ENCODE measurements around the gene NIPAL3. TPM values are rescaled to one million over a fixed set of nuclear protein-coding genes. Genes with fewer than 3 reads are reported as not detected.

Gene NIPAL3
- total RNA-seq, 6 donors from 2014 or later, result 28.2 to 71.0 (median 46.6) TPM

GRCh38 chr1:24435782-24436365 is 20.3 kb downstream of the NIPAL3 start:
- WGBS, 2 donors, result 91 to 93% methylated on average over 7 to 8 of the region's 8 CpGs
- no peak for DNase-seq
- no peaks in the 10 kb centered on the region for H3K9me3 ChIP-seq
- no peaks in the 10 kb centered on the region for H3K27me3 ChIP-seq
- no peak overlapping the region for H3K27ac ChIP-seq
- H3K4me1 ChIP-seq, result no peaks in the 10 kb centered on the region
- no peak overlapping the region for H3K4me3 ChIP-seq
- H3K36me3 ChIP-seq, result peaks cover 0 to under 1% (median 0%) of the 10 kb centered on the region in 4 donors
- no peak for ATAC-seq (ENCODE audit: low FRiP score in 2 of 2)
- TF ChIP-seq EP300 (IDR thresholded peaks at IDR 0.05) (no peak), POLR2AphosphoS5 (IDR thresholded peaks at IDR 0.05) (no peak), POLR2A (IDR thresholded peaks at IDR 0.05) (no peak)
- TF ChIP-seq, protein P1, sequence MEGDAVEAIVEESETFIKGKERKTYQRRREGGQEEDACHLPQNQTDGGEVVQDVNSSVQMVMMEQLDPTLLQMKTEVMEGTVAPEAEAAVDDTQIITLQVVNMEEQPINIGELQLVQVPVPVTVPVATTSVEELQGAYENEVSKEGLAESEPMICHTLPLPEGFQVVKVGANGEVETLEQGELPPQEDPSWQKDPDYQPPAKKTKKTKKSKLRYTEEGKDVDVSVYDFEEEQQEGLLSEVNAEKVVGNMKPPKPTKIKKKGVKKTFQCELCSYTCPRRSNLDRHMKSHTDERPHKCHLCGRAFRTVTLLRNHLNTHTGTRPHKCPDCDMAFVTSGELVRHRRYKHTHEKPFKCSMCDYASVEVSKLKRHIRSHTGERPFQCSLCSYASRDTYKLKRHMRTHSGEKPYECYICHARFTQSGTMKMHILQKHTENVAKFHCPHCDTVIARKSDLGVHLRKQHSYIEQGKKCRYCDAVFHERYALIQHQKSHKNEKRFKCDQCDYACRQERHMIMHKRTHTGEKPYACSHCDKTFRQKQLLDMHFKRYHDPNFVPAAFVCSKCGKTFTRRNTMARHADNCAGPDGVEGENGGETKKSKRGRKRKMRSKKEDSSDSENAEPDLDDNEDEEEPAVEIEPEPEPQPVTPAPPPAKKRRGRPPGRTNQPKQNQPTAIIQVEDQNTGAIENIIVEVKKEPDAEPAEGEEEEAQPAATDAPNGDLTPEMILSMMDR (IDR thresholded peaks at IDR 0.05), result no peak

- Histone ChIP-seq H3K36me3 (peaks cover 0 to 20% (median 0%) of the 10 kb centered on the region in 4 donors), H3K4me1 (peaks cover 0 to 5% (median 1%) of the 10 kb centered on the region in 4 donors), H3K27ac (no peak overlapping the region), H3K4me3 (no peak overlapping the region), H3K9me3 (no peaks in the 10 kb centered on the region), H3K27me3 (no peaks in the 10 kb centered on the region)
- 82 to 90% methylated on average over 9 of the region's 9 CpGs for WGBS, 2 donors
- DNase-seq (no peak), ATAC-seq (ENCODE audit: low FRiP score in 2 of 2) (peak in 1 of 2 donors; percentile 10)
- no peak for TF ChIP-seq EP300 (IDR thresholded peaks at IDR 0.05)
- TF ChIP-seq POLR2AphosphoS5 (IDR thresholded peaks at IDR 0.05), result no peak
- TF ChIP-seq POLR2A (IDR thresholded peaks at IDR 0.05), result no peak
- TF ChIP-seq, protein P1 (IDR thresholded peaks at IDR 0.05), result no peak
Measured at GRCh38 chr1:24437631-24438396, 22.2 kb downstream of the NIPAL3 start.

DNA sequence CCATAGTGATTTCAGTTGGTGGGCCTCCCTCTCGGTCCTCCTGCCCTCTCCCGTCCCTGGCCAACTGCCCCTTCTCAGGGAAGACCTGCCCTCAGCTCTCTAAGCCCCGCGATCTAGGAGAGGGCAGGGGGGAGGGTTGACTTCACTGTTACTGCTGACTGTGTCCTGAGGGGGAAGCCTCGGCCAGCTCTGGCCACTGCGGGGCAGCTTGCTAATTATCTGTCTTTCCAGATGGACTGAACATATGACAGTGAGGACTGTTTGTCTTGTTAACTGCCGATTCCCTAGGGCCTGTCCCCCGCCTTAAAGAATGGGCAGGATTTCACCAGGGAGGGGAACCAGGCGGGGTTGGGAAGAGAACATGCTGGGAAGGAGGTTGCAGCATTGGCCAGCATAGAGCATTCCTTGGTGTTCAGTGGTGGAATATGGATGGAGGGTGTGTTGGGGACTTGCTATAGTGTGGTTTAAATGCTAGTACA is 22.9 kb downstream of the NIPAL3 start:
- ATAC-seq (ENCODE audit: low FRiP score in 2 of 2), result peak in 1 of 2 donors; percentile 47
- no peak for TF ChIP-seq EP300 (IDR thresholded peaks at IDR 0.05)
- TF ChIP-seq, protein P1 (IDR thresholded peaks at IDR 0.05), result no peak
- no peak for TF ChIP-seq POLR2AphosphoS5 (IDR thresholded peaks at IDR 0.05)
- no peak for TF ChIP-seq POLR2A (IDR thresholded peaks at IDR 0.05)

DNA sequence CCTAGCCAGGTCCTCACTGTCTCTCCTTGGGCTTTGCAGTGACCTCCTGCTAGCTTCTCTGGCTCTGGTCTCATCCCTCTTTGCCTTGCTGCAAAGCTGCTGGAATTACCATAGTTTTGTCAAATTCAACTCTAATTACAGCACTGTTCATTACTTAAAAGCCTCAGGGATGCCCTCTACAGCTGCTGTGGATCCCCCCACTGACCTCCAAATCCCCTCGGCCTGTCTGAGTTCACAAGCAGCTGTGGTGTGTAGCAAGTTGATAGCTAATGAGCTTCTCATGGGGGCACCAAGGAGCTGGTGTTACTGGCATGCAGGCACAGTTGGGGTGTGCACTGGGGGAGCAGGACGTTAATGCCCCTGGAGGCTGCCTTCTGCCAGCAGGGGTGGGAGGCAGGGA is 24.8 kb downstream of the NIPAL3 start:
- 93 to 100% methylated on average over 1 to 2 of the region's 2 CpGs for WGBS, 2 donors
- no peak overlapping the region for H3K27ac ChIP-seq
- ATAC-seq (ENCODE audit: low FRiP score in 2 of 2), result no peak

More for the DNA sequence above, 22.9 kb downstream of the NIPAL3 start:
- DNase-seq, result no peak
- Histone ChIP-seq H3K4me1 (peaks cover 0 to 9% (median 4%) of the 10 kb centered on the region in 4 donors), H3K27ac (no peak overlapping the region), H3K36me3 (peaks cover 0 to 22% (median 0%) of the 10 kb centered on the region in 4 donors), H3K27me3 (no peaks in the 10 kb centered on the region), H3K9me3 (no peaks in the 10 kb centered on the region), H3K4me3 (no peak overlapping the region)
- 76 to 86% methylated on average over 3 to 9 of the region's 9 CpGs for WGBS, 2 donors

More for the DNA sequence above, 24.8 kb downstream of the NIPAL3 start:
- DNase-seq, result no peak
- Histone ChIP-seq H3K27me3 (no peaks in the 10 kb centered on the region), H3K36me3 (peaks cover 0 to 25% (median 3%) of the 10 kb centered on the region in 4 donors), H3K9me3 (no peaks in the 10 kb centered on the region), H3K4me1 (peaks cover 0 to 10% (median 4%) of the 10 kb centered on the region in 4 donors), H3K4me3 (no peak overlapping the region)
- TF ChIP-seq POLR2A (IDR thresholded peaks at IDR 0.05) (no peak), POLR2AphosphoS5 (IDR thresholded peaks at IDR 0.05) (no peak), EP300 (IDR thresholded peaks at IDR 0.05) (no peak)
- TF ChIP-seq, protein P1 (IDR thresholded peaks at IDR 0.05), result no peak
